ENCODE measurements around the gene PCDHA3.

- TF ChIP-seq CEBPB (IDR thresholded peaks at IDR 0.05) (no peak), NFIC (IDR thresholded peaks at IDR 0.05) (no peak), REST (IDR thresholded peaks at IDR 0.05; ENCODE audit: low read depth) (no peak), RAD21 (IDR thresholded peaks at IDR 0.05; ENCODE audit: low read depth) (no peak), CREB1 (IDR thresholded peaks at IDR 0.05; ENCODE audit: low read depth) (no peak), EP300 (IDR thresholded peaks at IDR 0.05; ENCODE audit: borderline replicate concordance) (no peak)
- TF ChIP-seq, protein P1, sequence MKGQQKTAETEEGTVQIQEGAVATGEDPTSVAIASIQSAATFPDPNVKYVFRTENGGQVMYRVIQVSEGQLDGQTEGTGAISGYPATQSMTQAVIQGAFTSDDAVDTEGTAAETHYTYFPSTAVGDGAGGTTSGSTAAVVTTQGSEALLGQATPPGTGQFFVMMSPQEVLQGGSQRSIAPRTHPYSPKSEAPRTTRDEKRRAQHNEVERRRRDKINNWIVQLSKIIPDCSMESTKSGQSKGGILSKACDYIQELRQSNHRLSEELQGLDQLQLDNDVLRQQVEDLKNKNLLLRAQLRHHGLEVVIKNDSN (IDR thresholded peaks at IDR 0.05), result no peak
Observed at GRCh38 chr5:140842798-140843733, 42.2 kb downstream of the PCDHA3 start.

Measured in Ishikawa (cell line).